HG02970 (cell line): Measurements from ENCODE around the gene CDK12.
"Not testable (repeated sequence)": the region's sequence is repeated elsewhere in the genome, so short reads cannot be mapped to it uniquely, and the experiment has no call there.

ENCODE experiments used
- ATAC-seq: cut with Tn5 transposase; IDR thresholded peaks from one replicate; pipeline ENCODE4 v1.9.1; 2021; ENCODE audit warnings: mild to moderate bottlenecking, moderate library complexity, moderate number of reproducible peaks; ENCODE audit not compliant: unreplicated experiment, low FRiP score

CDK12 gene

DNA sequence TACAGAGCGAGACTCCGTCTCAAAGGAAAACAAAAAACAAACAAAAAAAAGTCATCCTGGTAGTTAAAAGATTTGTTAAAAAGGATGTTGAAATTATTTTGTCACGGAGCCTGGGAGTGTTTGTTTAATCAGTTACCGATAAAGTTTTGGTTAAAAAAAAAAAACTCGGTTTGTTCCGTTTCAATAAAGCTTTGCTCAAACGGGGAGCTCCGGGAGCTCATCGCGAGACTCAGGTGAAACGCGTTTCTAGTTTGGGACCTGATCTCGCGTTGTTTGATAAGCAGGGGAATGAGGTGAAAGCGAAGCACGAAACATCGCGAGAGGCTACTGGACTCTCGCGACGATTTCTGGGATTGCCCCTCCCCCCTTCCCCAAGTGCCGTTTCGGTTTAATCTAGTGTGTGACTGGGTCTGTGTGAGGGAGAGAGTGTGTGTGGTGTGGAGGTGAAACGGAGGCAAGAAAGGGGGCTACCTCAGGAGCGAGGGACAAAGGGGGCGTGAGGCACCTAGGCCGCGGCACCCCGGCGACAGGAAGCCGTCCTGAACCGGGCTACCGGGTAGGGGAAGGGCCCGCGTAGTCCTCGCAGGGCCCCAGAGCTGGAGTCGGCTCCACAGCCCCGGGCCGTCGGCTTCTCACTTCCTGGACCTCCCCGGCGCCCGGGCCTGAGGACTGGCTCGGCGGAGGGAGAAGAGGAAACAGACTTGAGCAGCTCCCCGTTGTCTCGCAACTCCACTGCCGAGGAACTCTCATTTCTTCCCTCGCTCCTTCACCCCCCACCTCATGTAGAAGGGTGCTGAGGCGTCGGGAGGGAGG is at the start of gene CDK12:
TSS of gene CDK12 (plus strand) at position 374 of the 813 bp plus-strand sequence. CDS start 586 bp downstream, outside the sequence.
- ATAC-seq, result peak; percentile 90

DNA sequence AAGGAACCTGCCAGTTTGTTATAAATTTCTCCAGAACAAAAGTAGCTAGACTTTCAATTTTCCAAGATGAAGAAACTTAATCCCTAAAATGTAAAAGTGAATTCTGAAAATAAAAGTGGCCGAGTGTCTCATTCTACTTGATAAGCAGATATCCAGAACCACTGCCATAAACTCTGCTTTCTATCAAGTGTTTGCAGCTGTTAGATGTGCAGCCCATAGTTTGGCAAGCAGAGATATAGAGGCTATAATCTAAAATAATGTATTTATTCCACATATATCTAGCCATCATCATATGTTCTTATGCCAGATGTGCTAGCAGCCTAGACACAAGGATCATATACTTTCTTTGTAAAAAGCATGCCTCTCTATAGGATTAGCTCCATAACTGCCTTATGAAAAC is 45.1 kb upstream of the CDK12 start:
- no peak for ATAC-seq

DNA sequence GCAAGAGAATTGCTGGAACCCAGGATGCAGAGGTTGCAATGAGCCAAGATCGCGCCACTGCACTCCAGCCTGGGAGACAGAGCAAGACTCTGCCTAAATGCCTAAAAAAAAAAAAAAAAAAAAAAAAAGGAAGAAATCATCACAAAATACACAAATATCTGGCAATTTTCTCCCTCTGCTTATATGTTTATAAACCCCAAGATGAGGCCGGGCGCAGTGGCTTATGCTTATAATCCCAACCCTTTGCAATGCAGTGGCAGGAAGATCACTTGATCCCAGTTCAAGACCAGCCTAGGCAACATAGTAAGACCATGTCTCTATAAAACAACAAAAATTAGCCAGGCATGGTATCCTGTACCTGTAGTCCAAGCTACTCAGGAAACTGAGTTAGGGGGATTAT is 31.7 kb upstream of the CDK12 start:
- no peak for ATAC-seq

GRCh38 chr17:39439868-39440267 is 21.4 kb upstream of the CDK12 start:
- ATAC-seq, result not testable (repeated sequence)

- no peak for ATAC-seq
Measured at GRCh38 chr17:39443326-39443725, 18.0 kb upstream of the CDK12 start.

DNA sequence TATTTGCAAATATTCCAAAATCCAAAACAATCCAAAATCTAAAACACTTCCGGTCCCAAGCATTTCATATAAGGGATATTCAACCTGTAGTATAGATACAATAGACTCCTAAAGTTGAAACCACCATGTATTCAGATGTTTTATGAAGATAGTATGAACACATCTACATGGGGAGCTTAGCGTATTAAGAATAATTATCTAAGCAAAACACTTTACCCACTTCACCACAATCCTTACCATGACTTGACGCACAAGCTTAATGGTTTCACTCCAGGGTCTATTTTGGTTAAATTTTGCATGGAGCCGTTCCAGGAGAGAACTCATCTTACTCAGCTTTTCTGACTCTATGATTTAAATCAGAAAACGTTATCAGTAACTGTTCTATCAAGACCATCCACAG is 13.7 kb upstream of the CDK12 start:
- ATAC-seq, result no peak

GRCh38 chr17:39450051-39450450 is 11.2 kb upstream of the CDK12 start:
- no peak for ATAC-seq

GRCh38 chr17:39450847-39451581 is 10.3 kb upstream of the CDK12 start, which contains the start of gene MED1:
MED1 (minus strand) TSS chr17:39451263; CDS start chr17:39451062, 201 bp downstream.
- peak; percentile 89 for ATAC-seq

- no peak for ATAC-seq
Measured at GRCh38 chr17:39455919-39456318, 5.4 kb upstream of the CDK12 start.

GRCh38 chr17:39461926-39462569 is 762 bp downstream of the CDK12 start:
- ATAC-seq, result peak; percentile 2

DNA sequence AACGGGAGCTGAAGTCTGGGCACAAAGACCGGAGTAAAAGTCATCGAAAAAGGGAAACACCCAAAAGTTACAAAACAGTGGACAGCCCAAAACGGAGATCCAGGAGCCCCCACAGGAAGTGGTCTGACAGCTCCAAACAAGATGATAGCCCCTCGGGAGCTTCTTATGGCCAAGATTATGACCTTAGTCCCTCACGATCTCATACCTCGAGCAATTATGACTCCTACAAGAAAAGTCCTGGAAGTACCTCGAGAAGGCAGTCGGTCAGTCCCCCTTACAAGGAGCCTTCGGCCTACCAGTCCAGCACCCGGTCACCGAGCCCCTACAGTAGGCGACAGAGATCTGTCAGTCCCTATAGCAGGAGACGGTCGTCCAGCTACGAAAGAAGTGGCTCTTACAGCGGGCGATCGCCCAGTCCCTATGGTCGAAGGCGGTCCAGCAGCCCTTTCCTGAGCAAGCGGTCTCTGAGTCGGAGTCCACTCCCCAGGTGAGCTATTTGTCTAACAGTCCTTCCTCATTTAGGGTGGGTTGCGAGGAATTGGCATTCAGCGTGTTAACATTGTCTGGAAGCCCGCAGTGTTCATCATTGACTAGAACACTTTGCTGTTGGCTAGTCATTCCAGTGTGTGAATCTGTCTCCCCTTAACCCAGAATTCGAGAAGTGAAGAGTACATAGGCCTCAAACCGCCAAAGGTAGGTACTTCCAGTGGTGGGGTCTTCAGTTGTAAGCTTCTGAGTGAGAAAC is 1.5 kb downstream of the CDK12 start:
- no peak for ATAC-seq

- ATAC-seq, result not testable (repeated sequence)
Measured at GRCh38 chr17:39464639-39465181, 3.4 kb downstream of the CDK12 start.

GRCh38 chr17:39468610-39469009 is 7.3 kb downstream of the CDK12 start:
- ATAC-seq, result not testable (repeated sequence)

DNA sequence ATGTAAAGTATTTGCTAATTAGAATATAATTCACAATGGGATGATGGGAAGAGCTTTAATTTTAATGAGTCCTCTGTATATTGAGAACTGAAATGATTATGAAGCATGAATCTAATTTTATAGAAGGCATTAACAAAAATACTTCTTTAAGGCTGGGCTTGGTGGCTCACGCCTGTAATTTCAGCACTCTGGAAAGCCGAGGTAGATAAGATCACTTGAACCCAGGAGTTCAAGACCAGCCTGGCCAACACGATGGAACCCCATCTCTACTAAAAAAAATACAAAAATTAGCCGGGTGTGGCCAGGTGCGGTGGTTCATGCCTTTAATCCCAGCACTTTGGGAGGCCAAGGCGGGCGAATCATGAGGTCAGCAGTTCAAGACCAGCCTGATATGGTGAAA is 12.0 kb downstream of the CDK12 start:
- no peak for ATAC-seq

DNA sequence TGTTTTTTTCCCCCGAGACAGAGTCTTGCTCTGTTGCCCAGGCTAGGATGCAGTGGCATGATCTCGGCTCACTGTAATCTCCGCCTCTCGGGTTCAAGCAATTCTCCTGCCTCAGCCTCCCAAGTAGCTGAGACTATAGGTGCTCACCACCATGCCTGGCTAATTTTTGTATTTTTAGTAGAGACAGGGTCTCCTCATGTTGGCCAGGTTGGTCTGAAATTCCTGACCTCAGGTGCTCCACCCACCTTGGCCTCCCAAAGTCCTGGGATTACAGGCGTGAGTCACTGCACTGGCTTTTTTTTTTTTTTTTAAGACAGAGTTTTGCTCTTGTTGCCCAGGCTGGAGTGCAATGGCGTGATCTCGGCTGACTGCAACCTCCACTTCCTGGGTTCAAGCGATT is 18.3 kb downstream of the CDK12 start:
- not testable (repeated sequence) for ATAC-seq

DNA sequence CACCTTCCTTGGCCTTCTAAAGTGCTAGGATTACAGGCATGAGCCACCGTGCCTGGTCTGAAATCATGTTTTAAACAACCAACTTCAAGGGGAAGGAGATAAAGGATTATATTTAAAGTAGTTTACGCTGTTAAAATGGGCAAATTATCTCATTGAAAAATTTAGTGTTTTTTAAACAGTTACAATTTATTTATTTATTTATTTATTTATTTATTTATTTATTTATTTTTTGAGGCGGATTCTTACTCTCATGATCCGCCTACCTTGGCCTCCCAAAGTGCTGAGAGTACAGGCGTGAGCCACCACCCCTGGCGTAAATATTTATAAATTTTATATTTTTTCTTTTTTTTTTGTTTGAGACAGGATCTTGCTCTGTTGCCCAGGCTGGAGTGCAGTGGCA is 22.2 kb downstream of the CDK12 start:
- ATAC-seq, result no peak

- ATAC-seq, result no peak
Measured at GRCh38 chr17:39484178-39484577, 22.9 kb downstream of the CDK12 start.

DNA sequence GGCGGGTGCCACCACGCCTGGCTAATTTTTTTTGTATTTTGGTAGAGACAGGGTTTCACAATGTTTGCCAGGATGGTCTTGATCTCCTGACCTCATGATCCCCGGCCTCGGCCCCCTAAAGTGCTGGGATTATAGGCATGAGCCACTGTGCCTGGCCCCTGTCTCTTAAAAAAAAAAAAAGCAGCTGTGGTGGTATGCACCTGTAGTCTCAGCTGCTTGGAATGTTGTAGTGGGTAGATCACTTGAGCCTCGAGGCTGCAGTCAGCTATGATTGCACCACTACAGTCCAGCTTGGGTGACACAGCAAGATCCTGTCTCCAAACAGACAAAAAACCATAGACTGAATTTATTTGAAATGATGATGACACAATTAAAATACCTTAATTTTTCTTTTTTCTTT is 24.3 kb downstream of the CDK12 start:
- ATAC-seq, result no peak

GRCh38 chr17:39486242-39486641 is 25.0 kb downstream of the CDK12 start:
- ATAC-seq, result no peak

DNA sequence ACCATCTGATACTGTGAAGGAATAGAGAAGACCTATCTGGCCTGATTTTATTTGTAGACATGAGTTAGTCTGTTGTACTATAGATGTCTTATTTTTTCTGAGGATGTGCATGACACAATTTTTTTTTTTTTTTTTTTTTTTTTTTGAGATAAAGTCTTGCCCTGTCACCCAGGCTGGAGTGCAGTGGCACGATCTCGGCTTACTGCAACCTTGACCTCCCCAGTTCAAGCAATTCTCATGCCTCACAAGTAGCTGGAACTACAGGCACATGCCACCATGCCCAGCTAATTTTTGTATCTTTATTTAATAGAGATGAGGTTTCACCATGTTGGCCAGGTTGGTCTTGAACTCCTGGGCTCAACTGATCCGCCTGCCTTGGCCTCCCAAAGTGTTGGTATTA is 26.2 kb downstream of the CDK12 start:
- not testable (repeated sequence) for ATAC-seq
